ENCODE results near the gene C9orf50. TPM values are rescaled to one million over a fixed set of nuclear protein-coding genes. Genes with fewer than 3 reads are reported as not detected.

Gene C9orf50
- total and polyA plus RNA-seq, 2 donors (not counting 3 experiments of a cell fraction or from before 2014, with no cell fraction given) = not detected

GRCh38 chr9:129604766-129605163 is 16.1 kb downstream of the C9orf50 start:
- no peak overlapping the region for H3K4me2 ChIP-seq (ENCODE audit: insufficient read depth, low read length)
- H3K4me3 ChIP-seq (replicated peaks in 1 of 3; ENCODE audit: insufficient read depth in 1 of 3, low read depth in 1 of 3, low read length in 3 of 3) = no peak overlapping the region
- BruUV-seq (replicated peaks) = no TSS peak
- no peaks in the 10 kb centered on the region for H3K79me2 ChIP-seq (ENCODE audit: control insufficient read depth, insufficient read depth, low read length)
- DNase-seq (ENCODE audit: low read depth, low spot score) (no peak), FAIRE-seq (no peak)
- TF ChIP-seq MAX (IDR thresholded peaks at IDR 0.05; ENCODE audit: insufficient read depth, insufficient read length) (no peak), POLR2A (IDR thresholded peaks at IDR 0.05; ENCODE audit: low read depth, low read length) (no peak), FOS (IDR thresholded peaks at IDR 0.05; ENCODE audit: borderline replicate concordance, insufficient read depth, low read length) (no peak), EZH2 (IDR thresholded peaks at IDR 0.05; ENCODE audit: borderline replicate concordance, low read depth, low read length, severe bottlenecking) (no peak), JUN (IDR thresholded peaks at IDR 0.05; ENCODE audit: borderline replicate concordance, insufficient read depth, insufficient read length, low read depth) (no peak), MYC (IDR thresholded peaks at IDR 0.05; ENCODE audit: low read depth, low read length) (no peak), CTCF (IDR thresholded peaks at IDR 0.05; ENCODE audit: extremely low read depth in 1 of 2, insufficient read depth in 1 of 2, low read depth in 1 of 2, low read length in 2 of 2) (no peak), POLR2AphosphoS5 (IDR thresholded peaks at IDR 0.05; ENCODE audit: insufficient read depth, low read depth, low read length) (no peak), GATA2 (IDR thresholded peaks at IDR 0.05; ENCODE audit: insufficient read depth, insufficient read length, low read depth, low read length) (no peak)
- no peaks in the 10 kb centered on the region for H3K27me3 ChIP-seq (ENCODE audit: control insufficient read depth in 2 of 2, insufficient read depth in 2 of 2, low read length in 2 of 2)
- H3K9me3 ChIP-seq (replicated peaks; ENCODE audit: control insufficient read depth, insufficient read depth, low read length) = no peaks in the 10 kb centered on the region
- POLR2A ChIA-PET = interaction anchor here (1.5 kb wide), 1 partner anchor 427 kb away, joined by 4 read pairs; the partner anchor contains the start of gene IER5L
- intact Hi-C loops (cut with micrococcal nuclease) = no loop called here
- no peak overlapping the region for H3K27ac ChIP-seq (ENCODE audit: insufficient read depth, low read depth, low read length)
- dilution Hi-C loops (cut with MboI; ENCODE audit: extremely low pct_ligation_motif_present, low sequenced_read_pairs) = no loop called here
- CTCF ChIA-PET = interaction anchor here (1.0 to 3.7 kb wide), 5 partner anchors 20 to 473 kb away, joined by 3 to 18 read pairs (median 4); no protein-coding TSS in a partner anchor
- no peaks in the 10 kb centered on the region for H3K9me1 ChIP-seq (replicated peaks; ENCODE audit: control insufficient read depth, extremely low read depth, insufficient read depth, low read length)
- H3K4me1 ChIP-seq (ENCODE audit: control insufficient read depth, extremely low read depth, insufficient read depth, low read length) = peaks cover 9% of the 10 kb centered on the region
- no peaks in the 10 kb centered on the region for H3K36me3 ChIP-seq (ENCODE audit: control insufficient read depth in 2 of 2, extremely low read depth in 1 of 2, insufficient read depth in 2 of 2, low read length in 2 of 2)
- no peak overlapping the region for H3K9ac ChIP-seq (replicated peaks; ENCODE audit: extremely low read depth, insufficient read depth, low read length)
- no peak overlapping the region for H2AFZ ChIP-seq (ENCODE audit: low read depth, low read length)
- H4K20me1 ChIP-seq (replicated peaks; ENCODE audit: control insufficient read depth, extremely low read depth, insufficient read depth, low read length) = no peaks in the 10 kb centered on the region
